CD8-positive, alpha-beta memory T cell (primary cell): ENCODE measurements around the gene ATP8A2. TPM values are rescaled to one million over a fixed set of nuclear protein-coding genes. Genes with fewer than 3 reads are reported as not detected.

Experiments
- CTCF ChIA-PET: fragments of 350-600 bp; sonication (Branson Sonifier 250); formaldehyde crosslinking; loops from one replicate; lab custom pipeline; 2021; ENCODE audit warnings: antibody characterized with exemption; lab: Charles Lee
- POLR2A ChIA-PET: fragments of 350-600 bp; sonication (Branson Sonifier 250); formaldehyde crosslinking; loops from one replicate; lab custom pipeline; 2021; ENCODE audit warnings: antibody characterized with exemption; lab: Charles Lee
- DNase-seq, 5 donors: peaks; one replicate each; pipeline versions ENCODE4 v3.0.0 to v3.0.0-alpha.2; 2020 to 2022; ENCODE audit warnings: mixed read lengths in 1 of 5
- H3K27ac ChIP-seq: one replicate; pipeline ENCODE4 v1.7.0; 2013; ENCODE audit warnings: low read depth, mild to moderate bottlenecking, low read length, moderate library complexity
- H3K27me3 ChIP-seq: 2 replicates; pipeline ENCODE4 v1.7.0; 2013; ENCODE audit warnings: low read length, mild to moderate bottlenecking; ENCODE audit not compliant: insufficient read depth, poor library complexity, severe bottlenecking
- H3K36me3 ChIP-seq: 2 replicates; pipeline ENCODE4 v1.7.0; 2013; ENCODE audit warnings: mild to moderate bottlenecking, low read length, moderate library complexity; ENCODE audit not compliant: insufficient read depth
- H3K4me1 ChIP-seq: 2 replicates; pipeline ENCODE4 v1.7.0; 2013; ENCODE audit warnings: mild to moderate bottlenecking, low read length, moderate library complexity; ENCODE audit not compliant: insufficient read depth
- H3K4me3 ChIP-seq: 2 replicates; pipeline ENCODE4 v1.7.0; 2013; ENCODE audit warnings: mild to moderate bottlenecking, low read length
- H3K9me3 ChIP-seq: 2 replicates; pipeline ENCODE4 v1.7.0; 2013; ENCODE audit warnings: mild to moderate bottlenecking, low read length
- H3K27ac Mint-ChIP-seq, 8 donors: one replicate each; pipeline ENCODE4 v1.8.0; 2020 to 2021; ENCODE audit warnings: mixed read lengths in 8 of 8, mild to moderate bottlenecking in 6 of 8, inconsistent platforms in 3 of 8, moderate library complexity in 3 of 8
- H3K27me3 Mint-ChIP-seq, 2 donors: one replicate each; pipeline ENCODE4 v1.8.0; 2020 to 2021; ENCODE audit warnings: mixed read lengths in 2 of 2, mild to moderate bottlenecking in 1 of 2, moderate library complexity in 1 of 2
- H3K36me3 Mint-ChIP-seq, 3 donors: one replicate each; pipeline ENCODE4 v1.8.0; 2020 to 2021; ENCODE audit warnings: mixed read lengths in 3 of 3, inconsistent platforms in 1 of 3, mild to moderate bottlenecking in 1 of 3
- H3K4me1 Mint-ChIP-seq, 3 donors: one replicate each; pipeline ENCODE4 v1.8.0; 2020 to 2021; ENCODE audit warnings: mixed read lengths in 3 of 3, inconsistent platforms in 1 of 3, mild to moderate bottlenecking in 1 of 3
- H3K4me3 Mint-ChIP-seq, 7 donors: one replicate each; pipeline ENCODE4 v1.8.0; 2020 to 2021; ENCODE audit warnings: mixed read lengths in 7 of 7, mild to moderate bottlenecking in 6 of 7, moderate library complexity in 4 of 7, inconsistent platforms in 2 of 7
- H3K9me3 Mint-ChIP-seq, 5 donors: one replicate each; pipeline ENCODE4 v1.8.0; 2020 to 2022; ENCODE audit warnings: mixed read lengths in 5 of 5, mild to moderate bottlenecking in 3 of 5, moderate library complexity in 2 of 5, inconsistent platforms in 1 of 5
- polyA plus RNA-seq: library from polyadenylated mRNA; unstranded; fragments of 300-500 nt; fragmentation: Illumina TruSeq; gene quantifications from one replicate; pipeline ENCODE4 v1.2.3, GENCODE V29; 2021
- total RNA-seq, 2 experiments: library from RNA; stranded (reverse); gene quantifications; one replicate each; pipeline ENCODE4 v1.2.3, GENCODE V29; 2021

Gene ATP8A2
- total and polyA plus RNA-seq, 3 experiments from 2014 or later, result 0.26 to 0.63 (median 0.58) TPM

DNA sequence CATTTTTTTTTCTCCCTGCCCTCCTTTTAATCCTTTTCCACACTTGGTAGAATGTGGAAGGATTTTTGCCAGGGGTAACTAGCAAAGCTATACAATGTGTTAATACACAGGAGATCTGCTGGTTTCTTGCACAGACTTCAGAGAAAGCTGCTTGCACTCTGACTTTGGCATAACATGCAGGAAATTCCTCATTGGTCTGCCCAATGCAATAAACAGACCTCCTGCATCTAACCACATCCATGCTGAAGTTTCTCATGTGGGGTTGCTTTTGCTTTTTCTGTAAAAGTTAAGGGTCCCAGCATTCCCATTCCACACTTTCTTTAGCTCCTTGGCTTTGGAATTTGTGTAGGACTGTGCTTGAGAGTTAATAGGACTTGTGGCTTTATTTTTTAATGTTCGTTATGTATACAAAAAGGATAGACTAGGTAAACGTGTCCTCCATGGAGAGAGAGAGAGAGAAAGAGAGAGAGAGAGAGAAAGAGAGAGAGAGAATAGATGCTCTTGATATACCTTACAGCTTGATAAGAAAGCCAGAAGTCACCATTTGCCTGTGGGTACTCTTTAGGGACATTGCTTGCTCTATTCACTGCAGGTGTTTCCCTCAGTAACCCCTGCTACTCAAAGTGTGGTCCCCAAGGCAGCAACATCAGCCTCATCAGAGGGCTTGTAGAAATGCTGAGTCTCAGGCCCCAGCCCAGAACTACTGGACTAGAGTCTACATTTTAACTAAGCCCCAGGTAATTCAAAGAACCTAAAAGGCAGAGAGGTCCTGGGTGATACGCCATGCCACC lies 509.6 kb downstream of the ATP8A2 start:
- no peaks in the 10 kb centered on the region for H3K36me3 Mint-ChIP-seq
- Histone ChIP-seq H3K4me1 (peaks cover 42% of the 10 kb centered on the region), H3K36me3 (no peaks in the 10 kb centered on the region), H3K4me3 (no peak overlapping the region), H3K27ac (no peak overlapping the region), H3K27me3 (no peaks in the 10 kb centered on the region), H3K9me3 (no peaks in the 10 kb centered on the region)
- POLR2A ChIA-PET, result no interaction called here
- peaks cover 7 to 18% (median 16%) of the 10 kb centered on the region in 3 donors for H3K4me1 Mint-ChIP-seq
- H3K4me3 Mint-ChIP-seq, result no peak overlapping the region
- peak in 1 of 5 donors; percentile 44 for DNase-seq
- CTCF ChIA-PET, result no interaction called here
- H3K9me3 Mint-ChIP-seq, result peaks cover 0 to 2% (median 0%) of the 10 kb centered on the region in 5 donors
- peak overlapping the region in 3 of 8 donors; percentile 7 to 57 (median 56) for H3K27ac Mint-ChIP-seq
- H3K27me3 Mint-ChIP-seq, result peaks cover 0 to 2% of the 10 kb centered on the region in 2 donors

DNA sequence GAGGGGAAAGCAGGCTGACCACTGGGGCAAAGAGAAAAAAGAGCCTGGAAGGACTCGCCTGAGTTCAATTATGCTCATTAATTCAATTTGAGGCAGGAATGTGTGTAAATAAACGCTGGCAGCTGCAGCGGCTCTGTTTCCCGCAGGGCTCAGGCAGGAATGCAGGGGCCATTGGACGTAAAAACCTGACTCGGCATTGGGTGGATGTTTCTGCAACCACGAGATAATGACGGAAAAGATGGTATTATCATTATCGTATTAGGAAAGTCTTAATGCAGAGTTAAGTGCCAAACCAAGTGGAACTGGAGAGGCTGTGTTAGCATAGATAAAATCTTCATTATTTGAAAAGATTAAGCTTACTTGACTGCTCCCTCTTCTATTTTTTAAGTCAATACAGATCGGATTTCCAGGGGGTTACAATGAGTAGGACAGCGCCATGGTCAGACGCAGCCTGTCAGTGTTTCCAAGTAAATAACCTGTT lies 510.2 kb downstream of the ATP8A2 start:
- Histone ChIP-seq H3K36me3 (no peaks in the 10 kb centered on the region), H3K4me3 (no peak overlapping the region), H3K9me3 (no peaks in the 10 kb centered on the region), H3K4me1 (peaks cover 41% of the 10 kb centered on the region), H3K27me3 (no peaks in the 10 kb centered on the region), H3K27ac (no peak overlapping the region)
- Mint-ChIP-seq H3K36me3 (no peaks in the 10 kb centered on the region), H3K4me1 (peaks cover 7 to 18% (median 16%) of the 10 kb centered on the region in 3 donors), H3K4me3 (no peak overlapping the region), H3K27me3 (peaks cover 0 to 2% of the 10 kb centered on the region in 2 donors), H3K27ac (peak overlapping the region in 2 of 8 donors; percentile 39 to 57), H3K9me3 (peaks cover 0 to 2% (median 0%) of the 10 kb centered on the region in 5 donors)
- ChIA-PET POLR2A (no interaction called here), CTCF (no interaction called here)
- no peak for DNase-seq

DNA sequence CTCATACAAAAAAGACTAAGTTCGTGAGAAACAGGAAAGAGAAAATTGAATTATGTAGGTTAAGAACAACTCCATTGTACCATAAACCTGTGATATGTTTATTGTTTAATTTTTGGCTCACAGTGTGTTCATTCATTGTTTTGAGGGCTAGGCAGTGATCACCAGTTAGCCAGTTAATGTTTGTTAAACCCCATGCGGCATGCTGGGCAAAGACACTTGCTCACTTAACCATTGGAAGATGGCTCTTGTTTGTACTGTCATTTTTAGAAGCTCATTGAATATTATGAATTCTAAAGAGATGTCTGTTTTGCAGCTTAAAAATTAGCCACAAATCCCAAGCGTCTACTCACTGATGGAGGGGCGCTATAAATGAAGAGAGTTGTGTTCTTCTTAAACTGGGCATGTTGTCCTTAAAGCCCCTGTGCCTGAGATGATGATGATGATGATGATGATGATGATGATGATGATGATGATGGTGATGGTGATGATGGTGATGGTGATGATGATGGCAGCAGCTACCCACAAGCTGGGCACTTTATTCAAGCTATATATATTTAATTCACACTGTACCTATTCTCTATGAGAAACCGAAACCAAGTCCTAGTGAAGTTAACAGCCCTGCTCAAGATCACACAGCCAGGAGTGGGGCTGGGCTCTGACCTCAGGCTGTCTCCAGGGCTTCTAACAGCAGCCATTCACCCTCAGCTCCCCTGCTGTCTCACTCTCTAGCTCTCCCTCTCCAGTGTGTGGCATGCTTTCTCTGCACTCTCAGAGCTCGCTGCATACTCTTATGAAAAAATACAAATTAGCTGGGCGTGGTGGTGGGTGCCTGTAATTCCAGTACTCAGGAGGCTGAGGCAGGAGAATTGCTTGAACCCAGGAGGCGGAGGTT lies 510.9 kb downstream of the ATP8A2 start:
- Mint-ChIP-seq H3K27ac (peak overlapping the region in 2 of 8 donors; percentile 27 to 65), H3K27me3 (peaks cover 0 to 2% of the 10 kb centered on the region in 2 donors), H3K9me3 (peaks cover 0 to 2% (median 0%) of the 10 kb centered on the region in 5 donors), H3K4me3 (peak overlapping the region in 1 of 7 donors; percentile 9), H3K4me1 (peaks cover 7 to 18% (median 16%) of the 10 kb centered on the region in 3 donors), H3K36me3 (no peaks in the 10 kb centered on the region)
- Histone ChIP-seq H3K4me3 (no peak overlapping the region), H3K27me3 (no peaks in the 10 kb centered on the region), H3K36me3 (no peaks in the 10 kb centered on the region), H3K9me3 (no peaks in the 10 kb centered on the region), H3K4me1 (peaks cover 35% of the 10 kb centered on the region), H3K27ac (no peak overlapping the region)
- ChIA-PET POLR2A (no interaction called here), CTCF (no interaction called here)
- DNase-seq, result no peak

DNA sequence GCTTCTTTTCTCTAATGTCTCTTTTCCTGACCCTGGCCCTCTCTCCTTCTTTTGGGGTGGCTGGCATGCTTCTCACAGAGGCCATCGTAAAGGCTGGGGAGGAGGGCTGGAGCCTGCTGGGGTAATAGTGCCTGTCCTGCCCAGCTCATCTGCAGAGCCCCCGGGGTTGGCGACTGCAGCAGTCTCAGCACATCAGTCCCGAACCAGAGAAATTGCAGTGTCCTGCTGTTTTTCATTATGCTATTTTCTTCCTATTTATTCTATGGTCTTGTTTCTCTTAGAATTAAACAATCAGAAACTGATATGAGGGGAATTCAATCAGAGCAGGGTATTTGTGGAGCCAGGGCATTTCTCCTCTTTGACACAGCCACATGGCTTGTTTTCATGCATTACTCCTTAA lies 513.6 kb downstream of the ATP8A2 start:
- Mint-ChIP-seq H3K9me3 (peaks cover 0 to 2% (median 0%) of the 10 kb centered on the region in 5 donors), H3K27me3 (no peaks in the 10 kb centered on the region), H3K36me3 (no peaks in the 10 kb centered on the region), H3K27ac (no peak overlapping the region), H3K4me1 (peaks cover 7 to 24% (median 21%) of the 10 kb centered on the region in 3 donors), H3K4me3 (no peak overlapping the region)
- H3K4me3 ChIP-seq, result no peak overlapping the region
- ChIA-PET POLR2A (no interaction called here), CTCF (no interaction called here)
- no peaks in the 10 kb centered on the region for H3K9me3 ChIP-seq
- peaks cover 40% of the 10 kb centered on the region for H3K4me1 ChIP-seq
- no peaks in the 10 kb centered on the region for H3K36me3 ChIP-seq
- H3K27ac ChIP-seq, result no peak overlapping the region
- DNase-seq, result no peak
- H3K27me3 ChIP-seq, result no peaks in the 10 kb centered on the region

DNA sequence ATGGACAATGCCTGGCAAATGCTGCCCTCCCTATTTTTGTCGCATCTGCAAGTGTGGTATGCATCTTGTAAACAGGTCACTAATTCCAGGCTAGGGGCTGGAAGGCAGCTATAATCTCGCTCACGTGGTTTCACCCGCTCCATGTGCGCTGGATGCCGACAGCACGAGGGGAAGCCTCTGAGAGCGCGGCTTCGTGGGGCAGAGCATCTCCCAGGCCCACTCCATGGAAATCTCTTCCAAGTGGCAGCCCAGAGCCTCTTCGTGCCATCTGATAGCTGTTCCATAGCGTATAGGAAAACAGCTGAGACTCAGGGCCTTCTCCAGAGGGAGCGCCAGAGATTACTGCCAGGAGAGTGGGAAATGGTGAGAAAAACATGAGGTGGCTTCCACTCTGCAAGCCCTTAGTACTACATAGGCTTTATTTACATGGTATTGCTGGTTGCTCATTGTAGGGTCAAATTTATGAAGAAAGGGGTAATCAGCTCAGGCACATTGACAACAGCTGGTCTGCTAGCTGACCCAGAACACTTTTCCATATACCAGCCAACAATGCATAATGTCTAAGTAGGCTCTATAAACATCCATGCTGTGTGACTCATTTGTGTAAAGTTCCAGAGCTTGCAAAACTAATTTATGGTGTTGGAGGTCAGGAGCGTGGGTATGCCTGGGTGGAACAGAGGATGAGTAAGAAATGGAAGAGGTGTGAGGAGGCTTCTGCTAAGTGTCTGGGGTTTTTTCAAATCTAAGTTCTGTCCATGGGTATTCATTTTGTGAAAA lies 514.9 kb downstream of the ATP8A2 start:
- no peaks in the 10 kb centered on the region for H3K9me3 Mint-ChIP-seq
- Histone ChIP-seq H3K4me3 (no peak overlapping the region), H3K4me1 (peaks cover 30% of the 10 kb centered on the region), H3K9me3 (no peaks in the 10 kb centered on the region), H3K27ac (no peak overlapping the region), H3K27me3 (no peaks in the 10 kb centered on the region), H3K36me3 (no peaks in the 10 kb centered on the region)
- H3K36me3 Mint-ChIP-seq, result peaks cover 0 to 1% (median 0%) of the 10 kb centered on the region in 3 donors
- CTCF ChIA-PET, result no interaction called here
- H3K27me3 Mint-ChIP-seq, result no peaks in the 10 kb centered on the region
- POLR2A ChIA-PET, result no interaction called here
- H3K4me1 Mint-ChIP-seq, result peaks cover 7 to 18% (median 17%) of the 10 kb centered on the region in 3 donors
- peak overlapping the region in 1 of 8 donors; percentile 79 for H3K27ac Mint-ChIP-seq
- DNase-seq, result no peak
- H3K4me3 Mint-ChIP-seq, result no peak overlapping the region

DNA sequence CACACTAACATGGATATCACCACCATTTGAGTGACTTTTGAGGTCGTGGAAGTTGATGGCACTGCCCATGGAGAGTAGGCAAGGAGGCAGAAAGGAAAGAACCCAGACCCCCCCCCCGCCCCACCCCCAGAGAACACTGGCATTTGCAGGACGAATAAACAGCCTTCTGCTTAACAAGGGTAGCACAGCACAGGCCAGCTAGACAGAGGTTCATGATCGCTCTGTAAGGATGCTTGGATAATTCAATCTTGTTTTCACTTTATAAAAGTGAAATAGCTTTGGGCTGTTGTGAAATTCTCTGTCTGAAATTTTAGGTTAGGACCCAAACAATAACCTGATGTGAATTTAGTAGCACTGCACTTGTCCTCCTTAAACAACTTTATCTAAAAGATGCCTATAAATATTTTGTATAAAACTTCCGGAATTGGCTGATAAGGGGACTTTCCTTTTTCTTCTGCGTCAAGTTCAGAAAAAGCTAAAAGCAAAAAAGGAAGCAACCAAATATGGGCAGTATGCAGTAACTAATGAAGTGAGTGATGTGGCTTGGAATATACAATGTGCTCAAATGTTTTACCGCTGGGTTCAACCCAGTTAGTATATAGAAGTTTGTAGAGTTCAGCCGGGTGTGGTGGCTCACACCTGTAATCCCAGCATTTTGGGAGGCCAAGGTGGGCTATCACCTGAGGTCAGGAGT lies 516.3 kb downstream of the ATP8A2 start:
- ChIA-PET CTCF (no interaction called here), POLR2A (interaction anchor here (0.8 kb wide), 1 partner anchor 14 kb away, joined by 3 read pairs; no protein-coding TSS in a partner anchor)
- H3K27ac Mint-ChIP-seq, result peak overlapping the region in 2 of 8 donors; percentile 53 to 78
- H3K4me1 Mint-ChIP-seq, result peaks cover 1 to 11% (median 10%) of the 10 kb centered on the region in 3 donors
- H3K36me3 ChIP-seq, result no peaks in the 10 kb centered on the region
- H3K4me1 ChIP-seq, result peaks cover 15% of the 10 kb centered on the region
- peaks cover 0 to 1% (median 0%) of the 10 kb centered on the region in 3 donors for H3K36me3 Mint-ChIP-seq
- H3K27me3 Mint-ChIP-seq, result peaks cover 0 to 3% of the 10 kb centered on the region in 2 donors
- H3K9me3 ChIP-seq, result no peaks in the 10 kb centered on the region
- no peak overlapping the region for H3K4me3 ChIP-seq
- H3K9me3 Mint-ChIP-seq, result peaks cover 0 to 4% (median 0%) of the 10 kb centered on the region in 5 donors
- no peak overlapping the region for H3K27ac ChIP-seq
- peak overlapping the region in 1 of 7 donors; percentile 12 for H3K4me3 Mint-ChIP-seq
- no peaks in the 10 kb centered on the region for H3K27me3 ChIP-seq
- DNase-seq, result peak in 1 of 5 donors; percentile 49

DNA sequence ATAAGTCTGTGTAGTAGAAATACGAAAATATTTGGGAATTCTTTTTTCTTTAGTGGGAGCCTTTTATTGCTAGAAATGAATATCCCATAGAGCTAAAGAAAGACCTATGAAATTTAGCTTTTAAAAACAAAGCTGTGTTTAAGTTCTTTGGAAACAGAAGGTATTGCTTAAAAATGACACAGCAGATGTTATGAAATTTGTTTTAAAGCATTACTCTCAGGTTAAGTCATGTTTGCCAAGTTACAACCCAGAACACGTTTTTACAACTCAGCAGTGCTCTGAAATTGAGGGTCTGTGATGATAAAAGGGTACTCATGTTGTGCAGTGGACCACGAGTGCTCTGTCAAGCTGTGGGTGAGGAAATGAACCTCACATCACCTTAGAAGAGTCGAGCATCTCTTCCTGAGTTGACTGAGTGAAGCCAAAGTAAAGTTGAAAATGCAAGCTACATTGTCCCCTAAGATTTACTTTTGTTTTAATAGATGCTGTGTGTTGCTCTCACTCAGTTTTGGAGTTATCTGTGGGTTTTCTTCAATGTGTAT lies 519.0 kb downstream of the ATP8A2 start:
- Mint-ChIP-seq H3K36me3 (peaks cover 0 to 1% (median 0%) of the 10 kb centered on the region in 3 donors), H3K4me1 (peaks cover 0 to 6% (median 5%) of the 10 kb centered on the region in 3 donors), H3K9me3 (peaks cover 0 to 4% (median 0%) of the 10 kb centered on the region in 5 donors), H3K4me3 (no peak overlapping the region), H3K27me3 (peaks cover 0 to 3% of the 10 kb centered on the region in 2 donors), H3K27ac (peak overlapping the region in 1 of 8 donors; percentile 1)
- POLR2A ChIA-PET, result no interaction called here
- H3K9me3 ChIP-seq, result no peaks in the 10 kb centered on the region
- no peak overlapping the region for H3K27ac ChIP-seq
- CTCF ChIA-PET, result interaction anchor here (0.7 kb wide), 1 partner anchor 41 kb away, joined by 3 read pairs; no protein-coding TSS in a partner anchor
- DNase-seq, result no peak
- H3K36me3 ChIP-seq, result no peaks in the 10 kb centered on the region
- peaks cover 6% of the 10 kb centered on the region for H3K4me1 ChIP-seq
- no peaks in the 10 kb centered on the region for H3K27me3 ChIP-seq
- H3K4me3 ChIP-seq, result no peak overlapping the region
